Adrenal gland (tissue), 12 donors: Measurements from ENCODE around the gene HYOU1. TPM values are rescaled to one million over a fixed set of nuclear protein-coding genes. Genes with fewer than 3 reads are reported as not detected.
A peak's percentile ranks its signal among the peaks of the same experiment; 100 is the strongest.

Source experiments
- DNase-seq, 7 donors: peaks; one replicate each; pipeline ENCODE4 v3.0.0-alpha.2; 2019 to 2020
- H3K27ac ChIP-seq, 5 donors: fragments of 200-600 bp; sonication (generic) in 4 of 5; 1 replicate in 3 of 5; 2 replicates in 2 of 5; pipeline versions ENCODE4 v1.5.1 to v1.8.0; 2016 to 2020; ENCODE audit warnings: mild to moderate bottlenecking in 1 of 5
- H3K27me3 ChIP-seq: fragments of 200-600 bp; 2 replicates; pipeline ENCODE4 v1.8.0; 2021
- H3K36me3 ChIP-seq, 2 donors: fragments of 200-600 bp; replicated peaks in 1 of 2; 1 replicate in 1 of 2; 2 replicates in 1 of 2; pipeline versions ENCODE4 v1.5.1 to v1.8.0; 2018 to 2022
- H3K4me1 ChIP-seq, 2 donors: fragments of 200-600 bp; replicated peaks in 1 of 2; 1 replicate in 1 of 2; 2 replicates in 1 of 2; pipeline versions ENCODE4 v1.5.1 to v1.8.0; 2018 to 2021
- H3K4me3 ChIP-seq, 4 donors: fragments of 200-600 bp; sonication (generic) in 3 of 4; one replicate each; pipeline ENCODE4 v1.5.1; 2016 to 2018
- H3K9me3 ChIP-seq, 3 donors: fragments of 200-600 bp; sonication (generic) in 1 of 3; replicated peaks in 1 of 3; 1 replicate in 2 of 3; 2 replicates in 1 of 3; pipeline versions ENCODE4 v1.5.1 to v1.8.0; 2016 to 2021
- POLR2A ChIP-seq, 2 donors: fragments of 450-650 bp; IDR thresholded peaks; one replicate each; pipeline ENCODE4 v1.6.1; 2017; ENCODE audit warnings: antibody characterized with exemption in 2 of 2, mild to moderate bottlenecking in 2 of 2, moderate library complexity in 1 of 2
- WGBS, 4 donors: extraction: QIAGEN DNeasy Blood & Tissue Kit in 2 of 4; methylation state at CpG; one replicate each; pipeline versions ENCODE4 v1.1.5 to v1.1.7; 2013 to 2017; 5-methylcytosine and 5-hydroxymethylcytosine counted together
- intact Hi-C, 2 donors: fragments of 100-400 bp; cut with DNase I; formaldehyde crosslinking; loops; one replicate each; pipeline versions ENCODE4 v1.14.1 to v1.15.0; 2022 to 2023
- polyA plus RNA-seq, 3 donors: library from polyadenylated mRNA; stranded (reverse); fragments of 200-250 nt in 2 of 3; fragments of 350-450 nt in 1 of 3; fragmentation: Illumina TruSeq in 1 of 3; extraction: RNeasy Lipid Tissue Mini Kit (QIAGEN cat#74804) in 1 of 3; gene quantifications; one replicate each; pipeline ENCODE4 v1.2.3, GENCODE V29; 2013 to 2014
- total RNA-seq, 9 donors: library from RNA; depleted of rRNA in 4 of 9; stranded (reverse); fragments of >200 nt in 4 of 9; fragments of 120-200 nt in 1 of 9; fragmentation: NEBNext Ultra II Directional in 1 of 9; extraction: Animal tissue kit (Norgen Biotek cat#: 25700) in 1 of 9; gene quantifications; one replicate each; pipeline versions ENCODE4 v1.1.0 to v1.2.4, GENCODE V29; 2013 to 2023
- TF ChIP-seq, protein P1 (sequence below), 6 experiments: fragments of 450-650 bp in 4 of 6; fragments of 200-600 bp in 2 of 6; sonication (generic) in 1 of 6; IDR thresholded peaks; 1 replicate in 5 of 6; 2 replicates in 1 of 6; pipeline versions ENCODE4 v1.5.1 to v1.8.0; 2016 to 2021; ENCODE audit warnings: antibody characterized with exemption in 6 of 6, mild to moderate bottlenecking in 2 of 6, moderate library complexity in 1 of 6
- donor health status: healthy with polysubstance abuse.
- donor health status: Bipolar disorder and iron deficiency.
- donor health status: DM: yes; HTN: yes; CAD: no.
- donor health status: DM: no; HTN: no; CAD: no.
- donor health status: DM: no; HTN: no; CAD: no.
- donor health status: DM: yes; HTN: yes; CAD: no.

HYOU1 gene
- total and polyA plus RNA-seq, 12 donors: 43.5 to 301 (median 69.3) TPM

DNA sequence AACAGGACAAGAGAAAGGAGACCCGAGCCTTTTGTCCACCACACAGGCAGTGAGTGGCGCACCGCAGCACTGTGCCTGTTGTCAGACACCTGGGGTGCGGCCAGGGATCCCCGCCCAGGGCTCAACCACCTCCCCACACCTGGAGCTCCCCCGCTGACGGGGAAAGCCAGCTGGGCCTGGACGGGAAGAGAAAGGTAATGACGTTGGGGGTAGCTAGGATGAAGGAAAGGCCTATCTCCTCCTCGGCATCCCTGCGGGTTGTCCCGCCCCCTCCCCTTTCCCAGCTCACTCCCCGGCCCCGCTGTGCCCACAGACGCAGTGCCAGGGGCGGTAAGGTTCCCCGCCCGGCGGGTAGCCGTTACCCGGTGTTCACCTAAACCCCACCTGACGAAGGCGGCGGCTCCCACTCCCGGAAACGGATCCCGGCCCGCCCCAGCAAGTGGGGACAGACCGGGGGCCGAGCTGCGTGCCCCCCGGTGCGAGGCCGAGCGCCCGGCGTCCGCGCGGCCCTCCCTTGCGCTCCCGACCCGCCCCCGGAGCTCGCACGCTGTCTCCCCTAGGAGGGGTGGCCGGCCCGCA lies 495 bp downstream of the HYOU1 start:
- peak overlapping the region; percentile 27 to 86 (median 58) for H3K4me3 ChIP-seq
- H3K9me3 ChIP-seq: no peaks in the 10 kb centered on the region
- no peaks in the 10 kb centered on the region for H3K27me3 ChIP-seq
- peak overlapping the region in 4 of 5 donors; percentile 73 to 97 (median 84) for H3K27ac ChIP-seq
- 0 to 1% (median 0%) methylated on average over 5 to 47 of the region's 48 CpGs for WGBS, 4 donors
- H3K4me1 ChIP-seq: peaks cover 6 to 22% of the 10 kb centered on the region in 2 donors
- intact Hi-C loops: loop anchor here in 1 of 2 donors (5.0 kb wide), 1 partner anchor 39 kb away; the partner anchor contains the start of genes RPS25 and TRAPPC4
- peaks cover 0 to 39% of the 10 kb centered on the region in 2 donors for H3K36me3 ChIP-seq
- peak in 2 of 7 donors; percentile 11 to 33 for DNase-seq
- TF ChIP-seq POLR2A (IDR thresholded peaks at IDR 0.05): no peak
- TF ChIP-seq, protein P1, sequence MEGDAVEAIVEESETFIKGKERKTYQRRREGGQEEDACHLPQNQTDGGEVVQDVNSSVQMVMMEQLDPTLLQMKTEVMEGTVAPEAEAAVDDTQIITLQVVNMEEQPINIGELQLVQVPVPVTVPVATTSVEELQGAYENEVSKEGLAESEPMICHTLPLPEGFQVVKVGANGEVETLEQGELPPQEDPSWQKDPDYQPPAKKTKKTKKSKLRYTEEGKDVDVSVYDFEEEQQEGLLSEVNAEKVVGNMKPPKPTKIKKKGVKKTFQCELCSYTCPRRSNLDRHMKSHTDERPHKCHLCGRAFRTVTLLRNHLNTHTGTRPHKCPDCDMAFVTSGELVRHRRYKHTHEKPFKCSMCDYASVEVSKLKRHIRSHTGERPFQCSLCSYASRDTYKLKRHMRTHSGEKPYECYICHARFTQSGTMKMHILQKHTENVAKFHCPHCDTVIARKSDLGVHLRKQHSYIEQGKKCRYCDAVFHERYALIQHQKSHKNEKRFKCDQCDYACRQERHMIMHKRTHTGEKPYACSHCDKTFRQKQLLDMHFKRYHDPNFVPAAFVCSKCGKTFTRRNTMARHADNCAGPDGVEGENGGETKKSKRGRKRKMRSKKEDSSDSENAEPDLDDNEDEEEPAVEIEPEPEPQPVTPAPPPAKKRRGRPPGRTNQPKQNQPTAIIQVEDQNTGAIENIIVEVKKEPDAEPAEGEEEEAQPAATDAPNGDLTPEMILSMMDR (IDR thresholded peaks at IDR 0.05): no peak

DNA sequence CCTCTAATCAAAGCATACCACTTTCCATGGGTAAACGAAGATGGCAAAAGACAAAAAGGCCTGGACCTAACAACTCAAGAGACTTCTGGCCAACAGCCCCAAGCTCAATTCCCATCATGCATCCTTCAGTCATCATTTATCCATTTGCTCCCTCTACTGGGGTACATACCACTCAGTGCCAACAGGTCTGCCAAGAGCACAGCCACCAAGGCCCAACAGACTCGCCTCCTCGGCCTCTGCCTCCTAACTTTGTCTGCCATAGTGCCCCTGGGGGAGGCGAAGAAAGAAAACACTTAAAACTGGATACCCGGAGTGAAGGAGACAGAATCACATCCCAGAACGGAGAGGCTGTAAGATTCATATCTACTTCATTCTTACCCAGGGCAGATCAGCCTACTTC lies 1.1 kb downstream of the HYOU1 start:
- Histone ChIP-seq H3K36me3 (peaks cover 0 to 45% of the 10 kb centered on the region in 2 donors), H3K27me3 (no peaks in the 10 kb centered on the region), H3K4me1 (peaks cover 6 to 22% of the 10 kb centered on the region in 2 donors), H3K4me3 (peak overlapping the region in 1 of 4 donors; percentile 86), H3K27ac (no peak overlapping the region), H3K9me3 (no peaks in the 10 kb centered on the region)
- 36 to 48% (median 40%) methylated on average over 6 of the region's 6 CpGs for WGBS, 4 donors
- DNase-seq: no peak
- no peak for TF ChIP-seq POLR2A (IDR thresholded peaks at IDR 0.05)
- TF ChIP-seq, protein P1 (IDR thresholded peaks at IDR 0.05): no peak
- intact Hi-C loops: loop anchor here in 1 of 2 donors (5.0 kb wide), 1 partner anchor 39 kb away; the partner anchor contains the start of genes RPS25 and TRAPPC4

DNA sequence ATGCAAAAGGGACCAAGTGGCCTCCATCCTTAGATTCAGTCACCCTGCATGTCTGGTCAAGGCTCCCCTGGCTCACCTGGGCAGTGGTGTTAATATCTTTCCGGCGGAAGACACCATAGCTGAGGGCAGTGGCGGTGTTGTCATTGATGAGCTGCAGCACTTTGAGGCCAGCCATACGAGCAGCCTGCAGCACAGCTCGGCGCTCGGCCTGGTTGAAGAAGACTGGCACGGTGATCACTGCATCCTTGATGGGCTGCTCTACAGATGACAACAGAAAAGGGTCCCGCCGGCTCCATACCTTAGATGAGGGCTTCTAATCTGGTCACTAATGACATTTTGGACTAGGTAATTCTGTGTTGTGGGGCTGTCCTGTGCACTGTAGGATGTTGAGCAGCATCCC lies 2.6 kb downstream of the HYOU1 start:
- intact Hi-C loops: no loop called here

DNA sequence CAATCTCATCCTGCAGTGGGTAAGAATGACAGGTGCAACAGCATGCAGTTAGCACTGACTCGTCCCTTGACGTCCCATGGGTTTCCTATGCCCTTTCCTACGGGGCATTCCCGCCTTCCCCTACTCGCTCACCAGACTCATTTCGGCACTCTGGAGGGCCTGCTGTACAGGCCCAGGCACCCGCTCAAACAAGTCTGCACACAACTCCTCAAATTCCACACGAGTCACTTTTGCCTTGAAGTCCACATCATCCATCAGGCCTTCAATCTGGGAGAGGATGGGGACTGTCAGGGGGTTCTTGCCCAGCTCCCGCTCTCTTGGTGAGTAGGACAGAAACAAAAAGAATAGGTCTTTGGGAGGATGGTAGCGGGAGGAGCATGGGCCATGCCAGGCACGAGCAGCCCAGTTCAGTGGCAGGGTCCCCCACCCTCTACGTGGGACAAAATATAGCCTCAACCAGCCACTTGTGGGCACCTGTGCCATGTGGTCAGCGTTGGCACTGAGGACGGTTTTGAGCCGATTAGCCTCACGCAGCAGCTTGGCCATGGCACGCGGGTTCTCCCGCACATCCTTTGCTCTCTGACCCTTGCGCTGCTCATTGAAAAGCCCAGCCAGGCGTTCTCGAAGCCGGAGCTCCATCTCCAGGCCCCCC lies 4.7 kb downstream of the HYOU1 start:
- H3K9me3 ChIP-seq: no peaks in the 10 kb centered on the region
- 91 to 96% (median 94%) methylated on average over 19 to 23 of the region's 23 CpGs for WGBS, 4 donors
- no peak overlapping the region for H3K27ac ChIP-seq
- TF ChIP-seq, protein P1 (IDR thresholded peaks at IDR 0.05): no peak
- TF ChIP-seq POLR2A (IDR thresholded peaks at IDR 0.05): no peak
- no peak overlapping the region for H3K4me3 ChIP-seq
- intact Hi-C loops: no loop called here
- no peaks in the 10 kb centered on the region for H3K27me3 ChIP-seq
- peaks cover 6 to 14% of the 10 kb centered on the region in 2 donors for H3K4me1 ChIP-seq
- DNase-seq: no peak
- H3K36me3 ChIP-seq: peaks cover 0 to 81% of the 10 kb centered on the region in 2 donors

More for the DNA sequence above, 2.6 kb downstream of the HYOU1 start:
- Histone ChIP-seq H3K36me3 (peaks cover 0 to 60% of the 10 kb centered on the region in 2 donors), H3K27me3 (no peaks in the 10 kb centered on the region), H3K4me1 (peaks cover 6 to 22% of the 10 kb centered on the region in 2 donors), H3K4me3 (no peak overlapping the region), H3K27ac (no peak overlapping the region), H3K9me3 (no peaks in the 10 kb centered on the region)
- no peak for DNase-seq
- WGBS, 4 donors: 91 to 100% (median 95%) methylated on average over 6 to 10 of the region's 10 CpGs
- TF ChIP-seq POLR2A (IDR thresholded peaks at IDR 0.05): no peak
- TF ChIP-seq, protein P1 (IDR thresholded peaks at IDR 0.05): no peak
